DOHH2 (cell line): ENCODE data around the gene PLK4.

Source experiments
- H3F3A ChIP-seq: fragments of 200-600 bp; sonication (generic), shearing (Covaris generic); 2 replicates; pipeline ENCODE4 v1.6.0; 2016; ENCODE audit warnings: antibody characterized with exemption, mild to moderate bottlenecking; ENCODE audit not compliant: control insufficient read depth, insufficient read depth
- H3K27ac ChIP-seq: fragments of 200-600 bp; sonication (generic); 2 replicates; pipeline ENCODE4 v1.5.1; 2014; ENCODE audit warnings: low read depth, mild to moderate bottlenecking, low read length, moderate library complexity
- H3K27me3 ChIP-seq: fragments of 200-600 bp; sonication (generic); 2 replicates; pipeline ENCODE4 v1.6.1; 2014; ENCODE audit warnings: mild to moderate bottlenecking, low read length, mixed read lengths; ENCODE audit not compliant: control insufficient read depth
- H3K36me3 ChIP-seq: fragments of 200-600 bp; sonication (generic); 2 replicates; pipeline ENCODE4 v1.6.1; 2014; ENCODE audit warnings: mild to moderate bottlenecking, low read length, moderate library complexity, mixed read lengths; ENCODE audit not compliant: control insufficient read depth
- H3K4me1 ChIP-seq: fragments of 200-600 bp; sonication (generic); 2 replicates; pipeline ENCODE4 v1.6.1; 2014; ENCODE audit warnings: mild to moderate bottlenecking, low read length, mixed read lengths; ENCODE audit not compliant: control insufficient read depth
- H3K4me2 ChIP-seq: fragments of 200-600 bp; sonication (generic); 2 replicates; pipeline ENCODE4 v1.6.0; 2014; ENCODE audit warnings: mild to moderate bottlenecking, low read length, moderate library complexity
- H3K4me3 ChIP-seq: fragments of 200-600 bp; sonication (generic); 2 replicates; pipeline ENCODE4 v1.5.1; 2014; ENCODE audit warnings: mild to moderate bottlenecking, low read length, mixed read lengths
- H3K79me2 ChIP-seq: fragments of 200-600 bp; sonication (generic); 2 replicates; pipeline ENCODE4 v1.6.1; 2014; ENCODE audit warnings: mild to moderate bottlenecking, low read length, mixed read lengths; ENCODE audit not compliant: control insufficient read depth
- H3K9me2 ChIP-seq: fragments of 200-600 bp; sonication (generic); replicated peaks from 2 replicates; pipeline ENCODE4 v1.6.1; 2014; ENCODE audit warnings: mild to moderate bottlenecking, low read length, mixed read lengths; ENCODE audit not compliant: control insufficient read depth
- H3K9me3 ChIP-seq: fragments of 200-600 bp; sonication (generic); 2 replicates; pipeline ENCODE4 v1.6.1; 2014; ENCODE audit warnings: antibody characterized with exemption, low read length, mixed read lengths; ENCODE audit not compliant: control insufficient read depth, insufficient read depth
- H4K20me1 ChIP-seq: fragments of 200-600 bp; sonication (generic); 2 replicates; pipeline ENCODE4 v1.6.0; 2014; ENCODE audit warnings: low read depth, mild to moderate bottlenecking, antibody characterized with exemption, low read length, moderate library complexity; ENCODE audit not compliant: control insufficient read depth, insufficient read depth
- EZH2phosphoT487 ChIP-seq: fragments of 200-600 bp; sonication (generic); IDR thresholded peaks from 2 replicates; pipeline ENCODE4 v1.6.1; 2017; ENCODE audit warnings: borderline replicate concordance, mild to moderate bottlenecking, antibody characterized with exemption, low read length, moderate library complexity, mixed read lengths
- TF ChIP-seq, protein P1 (sequence below): fragments of 200-600 bp; sonication (generic); IDR thresholded peaks from one replicate; pipeline ENCODE4 v1.5.1; 2014; ENCODE audit warnings: antibody characterized with exemption, mild to moderate bottlenecking, low read depth, low read length; ENCODE audit not compliant: poor library complexity, severe bottlenecking

The PLK4 gene

GRCh38 chr4:127856813-127857447 is 23.8 kb upstream of the PLK4 start:
- no peak for TF ChIP-seq EZH2phosphoT487
- H3K9me2 ChIP-seq = no peaks in the 10 kb centered on the region
- H3K4me3 ChIP-seq = peak overlapping the region; percentile 37
- peaks cover 22% of the 10 kb centered on the region for H3K4me1 ChIP-seq
- H3F3A ChIP-seq = no peaks in the 10 kb centered on the region
- no peak overlapping the region for H3K27ac ChIP-seq
- peaks cover 3% of the 10 kb centered on the region; the same call in 1 of the 2 replicates for H3K36me3 ChIP-seq
- H3K27me3 ChIP-seq = no peaks in the 10 kb centered on the region
- 0 out of 2 replicates have a peak, but pooled peaks cover 2% of the 10 kb centered on the region for H3K9me3 ChIP-seq
- peak overlapping the region; percentile 61 for H3K4me2 ChIP-seq
- peaks cover 36% of the 10 kb centered on the region for H3K79me2 ChIP-seq
- no peaks in the 10 kb centered on the region for H4K20me1 ChIP-seq

DNA sequence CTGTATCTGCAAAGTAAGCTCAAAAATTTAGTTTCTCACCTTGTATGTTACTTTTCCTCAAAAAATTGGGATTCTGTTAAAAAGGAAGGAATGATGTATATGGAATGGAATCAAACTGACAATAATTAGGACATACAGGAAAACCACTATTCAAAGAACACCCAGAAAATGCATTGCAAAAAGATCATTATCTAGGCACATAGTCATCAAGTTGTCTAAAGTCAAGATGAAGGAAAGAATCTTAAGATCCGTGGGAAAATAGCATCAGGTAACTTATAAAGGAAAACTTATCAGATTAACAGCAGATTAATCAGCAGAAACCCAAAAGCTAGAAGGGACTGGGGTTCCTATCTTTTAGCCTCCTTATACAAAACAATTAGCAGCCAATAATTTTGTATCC is 23.1 kb upstream of the PLK4 start:
- H4K20me1 ChIP-seq = no peaks in the 10 kb centered on the region
- H3K27ac ChIP-seq = no peak overlapping the region
- H3K79me2 ChIP-seq = peaks cover 36% of the 10 kb centered on the region
- no peaks in the 10 kb centered on the region for H3K9me2 ChIP-seq
- H3K4me3 ChIP-seq = no peak overlapping the region
- H3K27me3 ChIP-seq = no peaks in the 10 kb centered on the region
- 0 out of 2 replicates have a peak, but pooled peaks cover 2% of the 10 kb centered on the region for H3K9me3 ChIP-seq
- peaks cover 3% of the 10 kb centered on the region; the same call in 1 of the 2 replicates for H3K36me3 ChIP-seq
- H3K4me2 ChIP-seq = peak overlapping the region; percentile 61
- H3K4me1 ChIP-seq = peaks cover 22% of the 10 kb centered on the region
- no peaks in the 10 kb centered on the region for H3F3A ChIP-seq
- TF ChIP-seq, protein P1, sequence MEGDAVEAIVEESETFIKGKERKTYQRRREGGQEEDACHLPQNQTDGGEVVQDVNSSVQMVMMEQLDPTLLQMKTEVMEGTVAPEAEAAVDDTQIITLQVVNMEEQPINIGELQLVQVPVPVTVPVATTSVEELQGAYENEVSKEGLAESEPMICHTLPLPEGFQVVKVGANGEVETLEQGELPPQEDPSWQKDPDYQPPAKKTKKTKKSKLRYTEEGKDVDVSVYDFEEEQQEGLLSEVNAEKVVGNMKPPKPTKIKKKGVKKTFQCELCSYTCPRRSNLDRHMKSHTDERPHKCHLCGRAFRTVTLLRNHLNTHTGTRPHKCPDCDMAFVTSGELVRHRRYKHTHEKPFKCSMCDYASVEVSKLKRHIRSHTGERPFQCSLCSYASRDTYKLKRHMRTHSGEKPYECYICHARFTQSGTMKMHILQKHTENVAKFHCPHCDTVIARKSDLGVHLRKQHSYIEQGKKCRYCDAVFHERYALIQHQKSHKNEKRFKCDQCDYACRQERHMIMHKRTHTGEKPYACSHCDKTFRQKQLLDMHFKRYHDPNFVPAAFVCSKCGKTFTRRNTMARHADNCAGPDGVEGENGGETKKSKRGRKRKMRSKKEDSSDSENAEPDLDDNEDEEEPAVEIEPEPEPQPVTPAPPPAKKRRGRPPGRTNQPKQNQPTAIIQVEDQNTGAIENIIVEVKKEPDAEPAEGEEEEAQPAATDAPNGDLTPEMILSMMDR = no peak
- TF ChIP-seq EZH2phosphoT487 = no peak

DNA sequence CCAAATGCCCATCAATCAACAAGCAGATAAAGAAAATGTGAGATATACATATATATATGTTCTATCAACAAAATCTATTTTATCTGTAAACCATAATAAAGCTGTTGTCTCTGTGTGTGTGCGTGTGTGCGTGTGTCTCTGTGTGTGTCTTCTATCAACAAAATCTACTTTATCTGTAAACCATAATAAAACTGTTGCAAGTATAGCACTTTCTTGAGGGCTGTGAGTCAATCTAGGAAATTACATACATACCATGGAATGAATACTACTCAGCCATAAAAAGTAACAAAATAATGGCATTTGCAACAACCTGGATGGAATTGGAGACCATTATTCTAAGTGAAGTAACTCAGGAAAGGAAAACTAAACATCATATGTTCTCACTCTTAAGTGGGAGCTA is 12.5 kb upstream of the PLK4 start:
- Histone ChIP-seq H3K4me1 (no peaks in the 10 kb centered on the region), H4K20me1 (no peaks in the 10 kb centered on the region), H3F3A (no peaks in the 10 kb centered on the region), H3K36me3 (no peaks in the 10 kb centered on the region), H3K27me3 (no peaks in the 10 kb centered on the region), H3K4me3 (no peak overlapping the region), H3K9me2 (no peaks in the 10 kb centered on the region), H3K79me2 (peaks cover 15% of the 10 kb centered on the region), H3K27ac (no peak overlapping the region), H3K9me3 (no peaks in the 10 kb centered on the region), H3K4me2 (no peak overlapping the region)
- TF ChIP-seq EZH2phosphoT487 = no peak
- TF ChIP-seq, protein P1 = no peak

GRCh38 chr4:127870281-127870680 is 10.4 kb upstream of the PLK4 start:
- Histone ChIP-seq H3K9me2 (no peaks in the 10 kb centered on the region), H3K4me2 (no peak overlapping the region), H4K20me1 (no peaks in the 10 kb centered on the region), H3K27me3 (no peaks in the 10 kb centered on the region), H3F3A (0 out of 2 replicates have a peak, but pooled peaks cover under 1% of the 10 kb centered on the region), H3K79me2 (peaks cover 15% of the 10 kb centered on the region), H3K4me3 (no peak overlapping the region), H3K9me3 (no peaks in the 10 kb centered on the region), H3K27ac (no peak overlapping the region), H3K36me3 (0 out of 2 replicates have a peak, but pooled peaks cover 3% of the 10 kb centered on the region), H3K4me1 (no peaks in the 10 kb centered on the region)
- TF ChIP-seq EZH2phosphoT487 = no peak
- TF ChIP-seq, protein P1 = no peak
